Measurements from ENCODE around the gene PDCD1. TPM values are rescaled to one million over a fixed set of nuclear protein-coding genes. Genes with fewer than 3 reads are reported as not detected.
"Not testable (repeated sequence)": the region's sequence is repeated elsewhere in the genome, so short reads cannot be mapped to it uniquely, and the experiment has no call there.

Gene PDCD1
- total and polyA plus RNA-seq, 7 donors, result 0.14 to 3.2 (median 0.67) TPM; not detected in 3

- no peak for DNase-seq
- peaks cover 0 to 35% (median 0%) of the 10 kb centered on the region in 3 donors for H3K27me3 ChIP-seq
- 77 to 87% methylated on average over 14 of the region's 14 CpGs for WGBS, 2 donors
- intact Hi-C loops (cut with DNase I), result no loop called here
- H3K9me3 ChIP-seq, result no peaks in the 10 kb centered on the region
- no peaks in the 10 kb centered on the region for H3K36me3 ChIP-seq
- no peak overlapping the region for H3K27ac ChIP-seq
- H3K4me3 ChIP-seq, result no peak overlapping the region
- TF ChIP-seq POLR2AphosphoS5 (IDR thresholded peaks at IDR 0.05) (no peak), EP300 (IDR thresholded peaks at IDR 0.05) (no peak)
- H3K4me1 ChIP-seq, result no peaks in the 10 kb centered on the region
These were observed 36.5 kb downstream of the PDCD1 start for GRCh38 chr2:241822264-241822623.

GRCh38 chr2:241821460-241822263, 37.0 kb downstream of the PDCD1 start:
- H3K27ac ChIP-seq, result no peak overlapping the region
- peak; percentile 63 for DNase-seq
- TF ChIP-seq CTCF (IDR thresholded peaks at IDR 0.05) (no peak), POLR2AphosphoS5 (IDR thresholded peaks at IDR 0.05) (no peak), EP300 (IDR thresholded peaks at IDR 0.05) (no peak), POLR2A (IDR thresholded peaks at IDR 0.05) (no peak)
- no peak overlapping the region for H3K4me3 ChIP-seq
- 68 to 87% methylated on average over 28 of the region's 28 CpGs for WGBS, 2 donors
- intact Hi-C loops (cut with DNase I), result no loop called here
- H3K36me3 ChIP-seq, result no peaks in the 10 kb centered on the region
- no peaks in the 10 kb centered on the region for H3K4me1 ChIP-seq
- peaks cover 0 to 39% (median 0%) of the 10 kb centered on the region in 3 donors for H3K27me3 ChIP-seq
- H3K9me3 ChIP-seq, result no peaks in the 10 kb centered on the region

- peak; percentile 58 for DNase-seq
- 87 to 88% methylated on average over 31 of the region's 31 CpGs for WGBS, 2 donors
- Histone ChIP-seq H3K27ac (no peak overlapping the region), H3K9me3 (no peaks in the 10 kb centered on the region), H3K4me1 (no peaks in the 10 kb centered on the region), H3K27me3 (peaks cover 0 to 45% (median 4%) of the 10 kb centered on the region in 3 donors), H3K4me3 (no peak overlapping the region), H3K36me3 (no peaks in the 10 kb centered on the region)
- intact Hi-C loops (cut with DNase I), result no loop called here
- TF ChIP-seq POLR2AphosphoS5 (IDR thresholded peaks at IDR 0.05), result no peak
- no peak for TF ChIP-seq CTCF (IDR thresholded peaks at IDR 0.05)
- no peak for TF ChIP-seq EP300 (IDR thresholded peaks at IDR 0.05)
- no peak for TF ChIP-seq POLR2A (IDR thresholded peaks at IDR 0.05)
These were observed 37.9 kb downstream of the PDCD1 start for GRCh38 chr2:241820625-241821384.

GRCh38 chr2:241819947-241820624, 38.6 kb downstream of the PDCD1 start:
- H3K4me1 ChIP-seq; H3K36me3 ChIP-seq; H3K9me3 ChIP-seq; intact Hi-C loops (cut with DNase I); H3K4me3 ChIP-seq; H3K27ac ChIP-seq: not testable (repeated sequence)
- DNase-seq, result peak; percentile 40
- H3K27me3 ChIP-seq, result peaks cover 0 to 45% (median 10%) of the 10 kb centered on the region in 3 donors
- 72 to 87% methylated on average over 27 of the region's 27 CpGs for WGBS, 2 donors

GRCh38 chr2:241818943-241819270, 39.8 kb downstream of the PDCD1 start:
- WGBS, 2 donors, result 19 to 62% methylated on average over 10 of the region's 10 CpGs
- H3K36me3 ChIP-seq, result no peaks in the 10 kb centered on the region
- TF ChIP-seq EP300 (IDR thresholded peaks at IDR 0.05), result no peak
- no peak for TF ChIP-seq CTCF (IDR thresholded peaks at IDR 0.05)
- TF ChIP-seq POLR2AphosphoS5 (IDR thresholded peaks at IDR 0.05), result no peak
- no peak for TF ChIP-seq POLR2A (IDR thresholded peaks at IDR 0.05)
- intact Hi-C loops (cut with DNase I), result no loop called here
- H3K27me3 ChIP-seq, result peaks cover 0 to 50% (median 10%) of the 10 kb centered on the region in 3 donors
- no peak overlapping the region for H3K4me3 ChIP-seq
- no peaks in the 10 kb centered on the region for H3K4me1 ChIP-seq
- DNase-seq, result peak; percentile 30
- no peaks in the 10 kb centered on the region for H3K9me3 ChIP-seq
- H3K27ac ChIP-seq, result no peak overlapping the region

All from sigmoid colon (tissue), 7 donors.